Esophagus muscularis mucosa (tissue), 4 donors: ENCODE data around the gene RPS14. TPM values are rescaled to one million over a fixed set of nuclear protein-coding genes. Genes with fewer than 3 reads are reported as not detected.
A peak's percentile ranks its signal among the peaks of the same experiment; 100 is the strongest.
"Not testable (repeated sequence)": the region's sequence is repeated elsewhere in the genome, so short reads cannot be mapped to it uniquely, and the experiment has no call there.

Source experiments
- DNase-seq: peaks from one replicate; pipeline ENCODE4 v3.0.0-alpha.2; 2017; ENCODE audit errors: extremely low spot score
- H3K27ac ChIP-seq, 4 donors: fragments of 200-600 bp; sonication (generic); replicated peaks in 1 of 4; 1 replicate in 3 of 4; 2 replicates in 1 of 4; pipeline ENCODE4 v1.5.1; 2016 to 2019; ENCODE audit warnings: mild to moderate bottlenecking in 1 of 4
- H3K27me3 ChIP-seq, 4 donors: fragments of 200-600 bp; sonication (generic); one replicate each; pipeline versions ENCODE4 v1.5.1 to v1.6.0; 2016 to 2019
- H3K36me3 ChIP-seq, 4 donors: fragments of 200-600 bp; sonication (generic); one replicate each; pipeline ENCODE4 v1.5.1; 2016 to 2019
- H3K4me1 ChIP-seq, 4 donors: fragments of 200-600 bp; sonication (generic); one replicate each; pipeline ENCODE4 v1.5.1; 2016 to 2019
- H3K4me3 ChIP-seq, 4 donors: fragments of 200-600 bp; sonication (generic); 1 replicate in 2 of 4; 2 replicates in 2 of 4; pipeline ENCODE4 v1.5.1; 2016 to 2019; ENCODE audit warnings: mild to moderate bottlenecking in 4 of 4, moderate library complexity in 1 of 4
- H3K9me3 ChIP-seq, 4 donors: fragments of 200-600 bp; sonication (generic); 1 replicate in 3 of 4; 2 replicates in 1 of 4; pipeline ENCODE4 v1.5.1; 2016 to 2019
- EP300 ChIP-seq: sonication (generic); formaldehyde crosslinking; IDR thresholded peaks from one replicate; pipeline ENCODE4 v1.6.1; 2017; ENCODE audit warnings: antibody characterized with exemption
- POLR2A ChIP-seq: fragments of 450-650 bp; IDR thresholded peaks from one replicate; pipeline ENCODE4 v1.6.1; 2017; ENCODE audit warnings: antibody characterized with exemption, moderate library complexity, mild to moderate bottlenecking, low read depth
- POLR2AphosphoS5 ChIP-seq, 2 donors: sonication (generic); formaldehyde crosslinking; IDR thresholded peaks; one replicate each; pipeline ENCODE4 v1.6.1; 2017; ENCODE audit warnings: antibody characterized with exemption in 2 of 2
- WGBS: methylation state at CpG from one replicate; pipeline ENCODE4 v1.1.5; 2018; 5-methylcytosine and 5-hydroxymethylcytosine counted together
- intact Hi-C: fragments of 100-400 bp; cut with DNase I; formaldehyde crosslinking; loops from one replicate; pipeline ENCODE4 v1.15.1; 2023
- total RNA-seq, 4 donors: library from RNA; depleted of rRNA; stranded (reverse); fragments of >200 nt; gene quantifications; one replicate each; pipeline versions ENCODE4 v1.1.0 to v1.2.1, GENCODE V29; 2016
- TF ChIP-seq, protein P1 (sequence below), 3 experiments: fragments of 200-600 bp in 2 of 3; fragments of 450-650 bp in 1 of 3; sonication (generic) in 2 of 3; IDR thresholded peaks; one replicate each; pipeline ENCODE4 v1.5.1; 2017 to 2019; ENCODE audit warnings: antibody characterized with exemption in 3 of 3, mild to moderate bottlenecking in 2 of 3, moderate library complexity in 1 of 3

Gene RPS14
- total RNA-seq, 4 donors from 2014 or later = 1,492 to 3,727 (median 2,626) TPM

DNA sequence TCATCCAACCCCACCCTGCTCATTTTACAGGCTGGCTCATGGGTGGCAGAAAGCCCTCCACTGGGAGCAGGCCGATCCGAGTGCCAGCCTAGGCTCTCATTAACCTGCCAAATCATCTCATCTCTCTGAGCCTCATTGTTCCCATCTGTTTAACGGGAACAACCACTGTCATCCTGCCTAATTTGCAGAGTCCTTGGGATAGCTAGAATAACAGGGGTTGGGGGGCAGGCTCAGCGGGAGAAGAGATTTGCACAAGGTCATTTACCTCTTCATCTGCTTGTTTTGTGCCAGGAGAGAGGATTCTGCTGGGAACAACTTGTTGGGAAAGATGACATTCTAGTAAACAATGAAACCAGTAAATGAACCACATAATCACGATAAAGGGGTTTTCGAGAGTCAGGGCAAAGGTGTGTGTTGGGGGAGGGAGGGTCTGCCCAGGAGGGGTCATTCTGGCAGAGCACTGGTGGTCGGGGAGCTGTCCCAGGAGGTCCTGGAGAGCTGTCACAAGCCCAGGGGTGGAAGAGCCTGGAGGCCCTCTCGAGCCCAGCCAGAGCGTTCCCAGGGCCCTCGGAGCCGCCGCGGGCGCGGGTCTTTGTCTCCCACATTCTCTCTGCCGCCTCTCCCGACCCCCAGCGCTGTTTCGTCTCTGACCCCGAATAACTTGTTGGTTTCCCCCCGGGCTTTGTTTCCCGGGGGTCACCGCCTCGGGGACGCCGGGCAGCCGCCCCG lies 35.6 kb upstream of the RPS14 start:
- no peaks in the 10 kb centered on the region for H3K9me3 ChIP-seq
- H3K36me3 ChIP-seq = no peaks in the 10 kb centered on the region
- no peaks in the 10 kb centered on the region for H3K27me3 ChIP-seq
- intact Hi-C loops = loop anchor here (5.0 kb wide), 1 partner anchor 37 kb away; no protein-coding TSS in a partner anchor
- peaks cover 39 to 48% (median 44%) of the 10 kb centered on the region in 4 donors for H3K4me1 ChIP-seq
- H3K27ac ChIP-seq = peak overlapping the region; percentile 95 to 97 (median 96)
- DNase-seq = no peak
- TF ChIP-seq EP300 (no peak), POLR2A (no peak), POLR2AphosphoS5 (IDR thresholded peaks at IDR 0.05) (no peak)
- TF ChIP-seq, protein P1, sequence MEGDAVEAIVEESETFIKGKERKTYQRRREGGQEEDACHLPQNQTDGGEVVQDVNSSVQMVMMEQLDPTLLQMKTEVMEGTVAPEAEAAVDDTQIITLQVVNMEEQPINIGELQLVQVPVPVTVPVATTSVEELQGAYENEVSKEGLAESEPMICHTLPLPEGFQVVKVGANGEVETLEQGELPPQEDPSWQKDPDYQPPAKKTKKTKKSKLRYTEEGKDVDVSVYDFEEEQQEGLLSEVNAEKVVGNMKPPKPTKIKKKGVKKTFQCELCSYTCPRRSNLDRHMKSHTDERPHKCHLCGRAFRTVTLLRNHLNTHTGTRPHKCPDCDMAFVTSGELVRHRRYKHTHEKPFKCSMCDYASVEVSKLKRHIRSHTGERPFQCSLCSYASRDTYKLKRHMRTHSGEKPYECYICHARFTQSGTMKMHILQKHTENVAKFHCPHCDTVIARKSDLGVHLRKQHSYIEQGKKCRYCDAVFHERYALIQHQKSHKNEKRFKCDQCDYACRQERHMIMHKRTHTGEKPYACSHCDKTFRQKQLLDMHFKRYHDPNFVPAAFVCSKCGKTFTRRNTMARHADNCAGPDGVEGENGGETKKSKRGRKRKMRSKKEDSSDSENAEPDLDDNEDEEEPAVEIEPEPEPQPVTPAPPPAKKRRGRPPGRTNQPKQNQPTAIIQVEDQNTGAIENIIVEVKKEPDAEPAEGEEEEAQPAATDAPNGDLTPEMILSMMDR (IDR thresholded peaks at IDR 0.05) = no peak
- 22% methylated on average over 19 of the region's 28 CpGs for WGBS
- peak overlapping the region; percentile 97 to 99 (median 98) for H3K4me3 ChIP-seq

DNA sequence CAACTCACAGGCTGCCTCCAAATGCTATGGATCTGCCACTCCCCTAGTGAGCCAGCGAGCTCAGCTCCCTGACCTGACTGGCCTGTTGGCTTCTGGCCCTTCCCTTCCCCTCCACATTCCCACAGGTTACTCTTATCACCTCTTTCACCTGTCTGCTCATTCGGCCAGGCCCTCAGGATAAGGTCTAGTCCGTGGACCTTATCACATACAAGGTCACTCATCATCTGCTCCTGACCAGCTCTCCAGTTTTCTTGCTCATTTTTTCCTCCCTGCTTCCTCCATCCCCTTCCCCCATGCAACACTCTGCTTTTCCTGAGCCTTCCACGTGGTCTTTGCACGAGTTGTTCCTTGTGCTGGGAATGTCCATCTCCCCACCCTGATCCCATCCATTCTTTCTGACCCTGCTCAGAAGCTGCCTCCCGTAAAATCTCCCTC lies 32.5 kb upstream of the RPS14 start:
- TF ChIP-seq, protein P1 (IDR thresholded peaks at IDR 0.05) = no peak
- no peak for TF ChIP-seq POLR2AphosphoS5 (IDR thresholded peaks at IDR 0.05)
- TF ChIP-seq POLR2A = no peak
- no peak for TF ChIP-seq EP300
- Histone ChIP-seq H3K4me3 (no peak overlapping the region), H3K36me3 (no peaks in the 10 kb centered on the region), H3K9me3 (no peaks in the 10 kb centered on the region), H3K27ac (no peak overlapping the region), H3K27me3 (no peaks in the 10 kb centered on the region), H3K4me1 (peaks cover 8 to 16% (median 13%) of the 10 kb centered on the region in 4 donors)
- no peak for DNase-seq
- intact Hi-C loops = no loop called here
- 80% methylated on average over 6 of the region's 6 CpGs for WGBS

DNA sequence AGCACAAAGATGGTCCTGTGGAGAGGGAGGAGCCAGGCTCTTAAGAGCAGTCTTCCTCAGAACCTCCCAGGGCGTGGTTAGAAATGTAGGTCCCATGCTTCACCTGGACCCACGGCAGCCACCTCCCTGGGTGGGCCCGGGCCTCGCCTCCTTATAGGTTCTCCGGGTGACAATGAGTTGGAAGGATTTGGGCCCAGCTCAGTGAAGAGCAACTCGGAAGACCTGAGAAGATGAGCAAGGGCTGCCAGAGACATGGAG lies 32.1 kb upstream of the RPS14 start:
- Histone ChIP-seq H3K27ac (no peak overlapping the region), H3K9me3 (no peaks in the 10 kb centered on the region), H3K4me3 (no peak overlapping the region), H3K36me3 (no peaks in the 10 kb centered on the region), H3K27me3 (no peaks in the 10 kb centered on the region), H3K4me1 (peaks cover 7 to 13% (median 9%) of the 10 kb centered on the region in 4 donors)
- TF ChIP-seq EP300 (no peak), POLR2A (no peak), POLR2AphosphoS5 (IDR thresholded peaks at IDR 0.05) (no peak)
- TF ChIP-seq, protein P1 (IDR thresholded peaks at IDR 0.05) = no peak
- intact Hi-C loops = no loop called here
- no peak for DNase-seq
- WGBS = 94% methylated on average over 6 of the region's 6 CpGs

DNA sequence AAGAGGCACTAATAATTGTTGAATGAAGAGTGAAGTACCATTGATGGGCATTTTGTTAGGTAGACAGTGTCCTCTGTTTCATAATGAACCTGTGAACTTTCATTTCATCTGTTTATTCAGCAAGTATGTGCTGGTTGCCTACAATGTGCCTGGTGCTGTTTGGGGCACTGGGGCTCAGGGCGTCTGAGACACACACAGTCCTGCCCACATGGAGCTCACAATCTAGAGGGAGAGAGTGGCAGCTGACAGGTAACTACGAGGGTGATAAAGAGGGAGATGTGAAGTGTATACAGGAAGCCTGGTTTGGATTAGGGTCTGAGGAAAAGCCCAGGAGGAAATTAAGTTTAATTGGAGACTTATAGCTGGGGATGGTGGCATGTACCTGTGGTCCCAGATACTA lies 29.9 kb upstream of the RPS14 start:
- Histone ChIP-seq H3K27ac (no peak overlapping the region), H3K9me3 (no peaks in the 10 kb centered on the region), H3K4me3 (no peak overlapping the region), H3K36me3 (no peaks in the 10 kb centered on the region), H3K27me3 (no peaks in the 10 kb centered on the region), H3K4me1 (no peaks in the 10 kb centered on the region)
- 84% methylated on average over 2 of the region's 2 CpGs for WGBS
- TF ChIP-seq, protein P1 (IDR thresholded peaks at IDR 0.05) = no peak
- DNase-seq = no peak
- intact Hi-C loops = no loop called here

DNA sequence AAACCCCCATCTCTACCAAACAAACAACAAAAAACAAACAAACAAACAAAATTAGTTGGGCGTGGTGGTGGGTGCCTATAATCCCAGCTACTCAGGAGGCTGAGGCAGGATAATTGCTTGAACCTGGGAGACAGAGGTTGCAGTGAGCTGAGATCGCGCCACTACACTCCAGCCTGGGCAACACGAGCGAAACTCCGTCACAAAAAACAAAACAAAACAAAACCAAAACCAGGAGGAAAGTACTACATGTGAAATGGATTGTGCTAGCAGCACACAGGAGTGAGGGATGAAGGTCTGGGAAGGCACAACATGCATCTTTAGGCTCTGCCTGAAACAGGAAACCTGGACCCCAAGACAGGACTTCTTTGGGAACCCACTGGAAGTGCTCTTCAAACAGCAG lies 27.0 kb upstream of the RPS14 start:
- H3K27me3 ChIP-seq, DNase-seq, H3K4me1 ChIP-seq, H3K36me3 ChIP-seq, H3K4me3 ChIP-seq, H3K9me3 ChIP-seq, H3K27ac ChIP-seq, intact Hi-C loops: not testable (repeated sequence)
- WGBS = 88% methylated on average over 6 of the region's 6 CpGs
